ENCODE data around the gene NDN.
A peak's percentile ranks its signal among the peaks of the same experiment; 100 is the strongest.
"Not testable (repeated sequence)": the region's sequence is repeated elsewhere in the genome, so short reads cannot be mapped to it uniquely, and the experiment has no call there.

Gene NDN, protein sequence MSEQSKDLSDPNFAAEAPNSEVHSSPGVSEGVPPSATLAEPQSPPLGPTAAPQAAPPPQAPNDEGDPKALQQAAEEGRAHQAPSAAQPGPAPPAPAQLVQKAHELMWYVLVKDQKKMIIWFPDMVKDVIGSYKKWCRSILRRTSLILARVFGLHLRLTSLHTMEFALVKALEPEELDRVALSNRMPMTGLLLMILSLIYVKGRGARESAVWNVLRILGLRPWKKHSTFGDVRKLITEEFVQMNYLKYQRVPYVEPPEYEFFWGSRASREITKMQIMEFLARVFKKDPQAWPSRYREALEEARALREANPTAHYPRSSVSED

DNA sequence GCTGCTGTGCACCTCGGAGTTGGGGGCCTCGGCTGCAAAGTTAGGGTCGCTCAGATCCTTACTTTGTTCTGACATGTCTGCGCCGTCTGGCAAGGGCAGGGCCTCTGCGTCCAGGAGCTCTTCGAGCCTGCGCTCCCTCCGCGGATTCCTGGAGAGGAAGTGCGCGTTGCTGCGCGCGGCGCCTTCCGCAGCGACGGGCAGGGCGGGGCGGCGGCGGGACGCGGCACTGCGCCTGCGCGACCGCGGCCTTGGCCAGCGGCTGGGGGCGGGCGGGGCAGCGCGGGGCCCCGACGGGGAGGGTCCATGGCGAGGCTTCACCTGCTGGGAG, at the start of gene NDN:
Gene NDN (minus strand): TSS at position 163 of the 328 bp plus-strand sequence. CDS start 88 bp downstream, at position 75.
- no peak for DNase-seq (ENCODE audit: low read depth)

DNA sequence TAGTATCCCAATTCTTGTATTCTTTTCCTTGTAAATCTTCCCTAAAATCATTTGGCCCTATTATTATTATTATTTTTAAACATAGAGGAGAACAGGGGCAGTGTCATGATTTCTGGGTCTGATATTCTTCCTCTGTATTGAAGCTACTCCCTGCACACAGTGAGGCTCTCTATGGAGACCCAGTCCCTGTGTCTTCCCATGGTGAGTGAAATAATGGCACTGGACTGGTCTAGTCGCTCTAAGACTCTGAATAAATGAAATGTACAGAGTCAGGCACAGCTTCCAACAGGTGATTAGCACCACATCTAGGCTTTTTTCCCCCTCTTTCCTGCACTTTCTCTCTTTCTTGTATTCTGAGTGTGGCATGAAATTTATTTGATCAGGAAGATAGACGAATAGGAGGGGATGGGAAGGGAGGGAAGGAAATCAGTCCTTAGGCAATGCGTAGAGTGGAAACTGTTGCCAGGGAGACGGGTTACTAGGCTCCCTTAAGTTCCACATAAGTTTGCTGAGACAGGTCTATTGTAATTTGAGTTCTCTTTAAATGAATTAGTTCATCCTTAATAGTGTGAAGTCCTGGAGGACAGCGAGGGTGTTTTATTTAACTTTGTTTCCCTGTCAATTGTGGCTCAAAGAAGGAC, 49.0 kb upstream of the NDN start:
- DNase-seq (ENCODE audit: low read depth), result no peak

DNA sequence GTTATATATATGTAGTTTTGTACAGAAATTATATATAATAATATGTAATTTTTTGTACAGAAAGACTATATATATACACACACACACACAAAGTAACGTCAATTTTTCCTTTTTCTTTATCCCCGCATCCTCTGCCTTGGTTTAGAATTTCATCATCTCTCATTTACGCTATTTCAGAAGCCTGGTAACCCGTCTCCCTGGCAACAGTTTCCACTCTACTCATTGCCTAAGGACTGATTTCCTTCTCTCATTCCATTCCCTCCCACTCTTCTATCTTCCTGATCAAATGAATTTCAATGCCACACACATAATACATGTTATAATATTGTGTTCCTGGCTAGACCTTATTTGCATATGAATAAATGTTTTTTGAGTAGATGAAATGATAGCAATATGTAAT, 47.8 kb upstream of the NDN start:
- DNase-seq (ENCODE audit: low read depth), result no peak

DNA sequence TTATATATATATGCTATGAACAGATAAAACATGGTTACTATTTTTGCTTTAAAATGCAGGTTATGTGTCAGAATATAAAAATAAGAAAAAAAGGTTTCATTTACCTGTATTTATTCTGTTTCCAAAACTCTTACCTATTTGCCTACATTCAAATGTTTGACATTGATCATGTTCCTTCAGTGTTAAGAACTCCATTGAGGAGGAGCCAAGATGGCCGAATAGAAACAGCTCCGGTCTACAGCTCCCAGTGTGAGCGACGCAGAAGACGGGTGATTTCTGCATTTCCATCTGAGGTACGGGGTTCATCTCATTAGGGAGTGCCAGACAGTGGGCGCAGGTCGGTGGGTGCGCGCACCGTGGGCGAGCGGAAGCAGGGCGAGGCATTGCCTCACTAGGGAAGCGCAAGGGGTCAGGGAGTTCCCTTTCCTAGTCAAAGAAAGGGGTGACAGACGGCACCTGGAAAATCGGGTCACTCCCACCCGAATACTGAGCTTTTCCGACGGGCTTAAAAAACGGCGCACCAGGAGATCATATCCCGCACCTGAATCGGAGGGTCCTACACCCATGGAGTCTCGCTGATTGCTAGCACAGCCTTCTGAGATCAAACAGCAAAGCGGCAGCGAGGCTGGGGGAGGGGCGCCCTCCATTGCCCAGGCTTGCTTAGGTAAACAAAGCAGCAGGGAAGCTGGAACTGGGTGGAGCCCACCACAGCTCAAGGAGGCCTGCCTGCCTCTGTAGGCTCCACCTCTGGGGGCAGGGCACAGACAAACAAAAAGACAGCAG, 27.0 kb upstream of the NDN start:
- DNase-seq (ENCODE audit: low read depth), result not testable (repeated sequence)

DNA sequence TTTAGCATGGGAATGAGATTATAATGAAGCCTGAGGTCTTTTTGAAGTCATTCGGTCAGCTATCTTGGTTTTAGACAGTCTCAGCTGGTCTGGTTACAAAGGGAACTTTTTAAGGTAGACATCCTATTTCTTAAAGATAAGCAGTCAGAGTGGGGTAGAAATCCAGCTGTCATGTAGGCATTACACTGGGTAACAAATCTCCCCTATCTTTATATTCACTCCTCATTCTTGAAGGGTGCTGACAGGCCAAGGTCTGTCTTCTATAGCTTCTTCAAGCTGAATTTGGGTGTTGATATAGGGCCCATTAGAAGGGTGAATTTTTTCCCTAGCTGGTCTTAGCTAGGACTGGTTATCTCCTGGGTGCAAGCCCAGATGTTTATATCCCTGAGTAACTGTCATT, 21.2 kb upstream of the NDN start:
- no peak for DNase-seq (ENCODE audit: low read depth)

DNA sequence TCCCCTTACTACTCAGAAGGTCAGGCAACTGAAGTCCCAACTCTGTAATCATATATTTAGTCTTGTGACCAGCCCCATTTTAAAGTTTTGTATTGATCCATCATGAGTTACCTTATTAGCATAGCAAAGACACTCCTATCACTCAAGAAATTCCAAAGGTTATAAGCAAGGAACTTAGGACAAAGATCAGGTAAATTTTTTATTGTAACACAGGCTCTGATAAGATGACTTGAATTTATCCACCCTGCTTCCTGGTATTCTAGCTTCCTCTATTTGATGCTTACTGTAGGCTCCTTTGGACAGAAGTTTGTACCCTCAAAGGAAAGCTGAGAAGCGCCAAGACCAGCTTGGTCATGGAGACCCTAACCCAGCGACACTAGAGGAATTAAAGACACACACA, 8.2 kb upstream of the NDN start:
- DNase-seq (ENCODE audit: low read depth), result no peak

DNA sequence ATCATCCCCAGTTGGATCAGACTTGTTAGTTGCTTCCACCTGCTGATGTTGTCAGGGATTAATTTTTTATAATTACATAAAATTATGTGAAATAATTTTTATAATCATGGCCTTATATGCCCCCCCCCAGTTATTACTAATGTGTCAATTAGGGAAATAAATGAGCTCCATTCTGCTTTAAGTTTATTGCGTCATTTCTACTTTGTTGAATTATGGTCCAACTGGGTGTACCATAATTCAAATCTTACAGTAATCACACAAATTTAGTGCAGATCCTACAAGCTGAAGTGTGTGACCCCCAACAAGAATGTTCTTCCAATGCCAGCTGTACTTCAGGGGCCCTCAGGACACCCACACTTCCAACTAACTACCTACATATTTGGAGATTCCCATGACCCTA, 7.5 kb upstream of the NDN start:
- no peak for DNase-seq (ENCODE audit: low read depth)

DNA sequence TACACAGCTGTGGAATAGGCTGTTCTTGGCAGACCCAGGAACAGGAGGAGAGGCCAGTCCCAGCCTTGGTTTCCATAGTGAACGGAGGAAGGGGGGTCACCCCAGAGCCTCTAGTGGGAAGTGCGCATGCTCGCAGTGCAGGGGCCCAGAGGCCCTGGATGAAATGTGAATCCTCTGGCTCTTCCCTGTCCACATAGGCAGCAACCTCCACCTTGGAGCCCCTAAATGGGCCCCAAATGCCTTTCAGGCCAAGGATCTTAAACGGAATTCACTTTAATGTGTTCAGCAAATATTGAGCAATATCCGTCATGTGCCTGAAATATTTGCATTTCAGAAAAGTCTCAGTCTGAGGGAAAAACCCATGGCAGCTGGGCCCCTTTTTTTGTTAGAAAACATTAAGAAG, 3.3 kb upstream of the NDN start:
- DNase-seq (ENCODE audit: low read depth), result peak; percentile 4

DNA sequence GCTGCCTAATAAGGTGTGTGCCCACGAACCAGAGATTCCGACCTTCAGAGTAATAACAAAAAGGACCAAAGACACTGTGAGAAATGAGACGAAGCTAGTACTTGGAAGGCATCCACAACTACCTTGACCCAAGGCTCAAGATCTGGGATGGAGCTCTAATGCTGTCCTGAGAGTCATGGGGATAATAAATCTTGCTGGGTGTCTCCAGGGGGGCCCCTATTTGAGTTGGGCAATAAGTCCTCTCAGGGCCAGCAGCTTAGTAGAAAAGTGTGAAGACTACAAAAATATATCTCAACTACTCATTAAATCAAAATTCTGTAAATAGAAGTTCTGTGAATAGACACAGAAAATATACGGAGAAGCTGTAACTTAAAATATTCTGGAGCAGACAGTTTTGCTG, 2.9 kb upstream of the NDN start:
- DNase-seq (ENCODE audit: low read depth), result no peak

DNA sequence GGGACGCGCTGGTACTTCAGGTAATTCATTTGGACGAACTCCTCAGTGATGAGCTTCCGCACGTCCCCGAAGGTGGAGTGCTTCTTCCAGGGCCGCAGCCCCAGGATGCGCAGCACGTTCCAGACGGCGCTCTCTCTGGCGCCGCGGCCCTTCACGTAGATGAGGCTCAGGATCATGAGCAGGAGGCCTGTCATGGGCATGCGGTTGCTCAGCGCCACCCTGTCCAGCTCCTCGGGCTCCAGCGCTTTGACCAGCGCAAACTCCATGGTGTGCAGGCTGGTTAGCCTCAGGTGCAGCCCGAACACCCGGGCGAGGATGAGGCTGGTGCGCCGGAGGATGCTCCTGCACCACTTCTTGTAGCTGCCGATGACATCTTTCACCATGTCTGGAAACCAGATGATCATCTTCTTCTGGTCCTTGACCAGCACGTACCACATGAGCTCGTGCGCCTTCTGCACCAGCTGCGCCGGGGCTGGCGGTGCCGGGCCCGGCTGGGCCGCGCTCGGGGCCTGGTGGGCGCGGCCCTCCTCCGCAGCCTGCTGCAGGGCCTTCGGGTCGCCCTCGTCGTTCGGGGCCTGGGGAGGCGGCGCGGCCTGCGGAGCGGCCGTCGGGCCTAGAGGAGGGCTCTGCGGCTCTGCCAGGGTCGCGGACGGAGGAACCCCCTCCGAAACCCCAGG, 501 bp downstream of the NDN start:
- no peak for DNase-seq (ENCODE audit: low read depth)

DNA sequence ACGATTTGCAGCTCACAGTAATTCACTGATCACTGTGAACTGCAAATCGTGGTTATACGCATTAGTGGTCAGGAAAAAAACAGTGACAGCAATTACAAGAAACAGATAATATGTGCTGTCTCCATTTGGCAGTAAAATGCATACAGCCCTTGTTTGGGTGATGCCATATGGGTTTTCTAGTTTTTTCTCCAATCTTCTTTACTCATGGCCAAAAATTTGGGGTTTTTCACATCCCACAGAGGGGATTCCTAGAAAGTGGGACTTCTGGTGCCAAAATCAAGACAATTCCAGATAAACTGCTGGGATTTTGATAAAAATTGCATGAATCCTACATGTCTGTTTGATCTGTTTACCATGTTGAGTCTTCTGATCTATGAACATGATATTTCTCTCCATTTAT, 15.6 kb downstream of the NDN start:
- DNase-seq (ENCODE audit: low read depth), result no peak

DNA sequence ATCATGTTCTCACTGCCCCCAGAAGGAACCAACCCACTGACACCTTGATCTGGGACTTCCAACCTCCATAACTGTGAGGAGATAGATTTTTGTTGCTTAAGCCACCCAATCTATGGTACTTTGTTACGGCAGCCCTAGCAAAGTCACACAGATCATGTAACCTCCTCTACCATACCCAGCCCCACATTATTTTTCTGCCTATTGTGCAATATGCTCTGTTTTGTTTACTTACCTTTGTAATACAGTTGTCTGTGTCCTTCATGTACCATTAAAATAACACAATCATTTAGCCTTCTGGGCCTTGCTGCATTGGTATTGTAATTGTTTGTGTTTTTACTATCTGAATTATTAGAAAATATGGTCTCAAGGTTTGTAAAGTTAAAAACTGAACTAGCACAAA, 16.1 kb downstream of the NDN start:
- no peak for DNase-seq (ENCODE audit: low read depth)

DNA sequence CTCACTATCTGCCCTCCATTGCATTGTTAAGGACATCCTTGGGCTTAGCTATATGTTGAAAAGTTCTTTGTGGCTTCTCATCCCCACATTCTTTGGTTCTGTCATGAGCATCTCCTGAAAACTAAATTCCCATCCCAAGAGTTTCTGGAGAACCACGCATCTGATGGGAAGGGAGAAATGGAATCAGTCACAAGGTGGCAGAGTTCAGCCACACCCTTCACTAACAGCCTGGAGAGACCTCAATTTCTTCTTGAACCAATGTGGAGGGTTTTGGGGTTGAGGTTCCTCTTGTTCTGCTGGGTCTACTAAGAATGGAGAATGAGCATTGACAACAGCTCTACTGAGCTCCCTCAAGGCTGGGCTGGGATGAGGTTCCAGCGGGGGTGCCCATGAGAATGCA, 23.9 kb downstream of the NDN start:
- DNase-seq (ENCODE audit: low read depth), result no peak

DNA sequence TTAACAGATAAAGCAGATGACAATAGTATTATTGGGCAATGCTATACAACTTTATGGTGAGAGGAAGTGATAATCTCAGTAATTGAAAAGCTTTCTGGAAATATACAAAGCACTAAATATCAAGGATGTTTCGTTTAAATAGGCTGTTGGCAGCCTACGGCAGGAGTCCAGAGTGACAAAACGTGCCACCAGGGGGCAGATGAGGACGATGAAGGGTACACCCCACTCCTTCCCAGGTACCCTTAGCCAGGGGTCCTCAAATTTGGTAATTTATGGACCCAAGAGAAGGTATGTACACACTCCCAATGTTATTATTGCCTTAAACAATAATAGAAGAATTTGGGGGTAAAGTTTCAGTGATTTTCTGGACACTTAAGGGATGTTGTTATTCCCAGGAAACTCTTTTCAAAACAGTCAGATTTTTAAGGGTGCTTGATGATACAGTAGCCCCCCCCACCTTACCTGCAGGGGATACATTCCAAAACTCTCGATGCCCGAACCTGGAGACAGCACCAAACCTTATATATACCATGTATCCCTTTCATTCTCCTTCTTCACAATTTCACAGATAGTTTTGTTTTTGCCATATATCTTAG, 38.1 kb downstream of the NDN start:
- DNase-seq (ENCODE audit: low read depth), result no peak

DNA sequence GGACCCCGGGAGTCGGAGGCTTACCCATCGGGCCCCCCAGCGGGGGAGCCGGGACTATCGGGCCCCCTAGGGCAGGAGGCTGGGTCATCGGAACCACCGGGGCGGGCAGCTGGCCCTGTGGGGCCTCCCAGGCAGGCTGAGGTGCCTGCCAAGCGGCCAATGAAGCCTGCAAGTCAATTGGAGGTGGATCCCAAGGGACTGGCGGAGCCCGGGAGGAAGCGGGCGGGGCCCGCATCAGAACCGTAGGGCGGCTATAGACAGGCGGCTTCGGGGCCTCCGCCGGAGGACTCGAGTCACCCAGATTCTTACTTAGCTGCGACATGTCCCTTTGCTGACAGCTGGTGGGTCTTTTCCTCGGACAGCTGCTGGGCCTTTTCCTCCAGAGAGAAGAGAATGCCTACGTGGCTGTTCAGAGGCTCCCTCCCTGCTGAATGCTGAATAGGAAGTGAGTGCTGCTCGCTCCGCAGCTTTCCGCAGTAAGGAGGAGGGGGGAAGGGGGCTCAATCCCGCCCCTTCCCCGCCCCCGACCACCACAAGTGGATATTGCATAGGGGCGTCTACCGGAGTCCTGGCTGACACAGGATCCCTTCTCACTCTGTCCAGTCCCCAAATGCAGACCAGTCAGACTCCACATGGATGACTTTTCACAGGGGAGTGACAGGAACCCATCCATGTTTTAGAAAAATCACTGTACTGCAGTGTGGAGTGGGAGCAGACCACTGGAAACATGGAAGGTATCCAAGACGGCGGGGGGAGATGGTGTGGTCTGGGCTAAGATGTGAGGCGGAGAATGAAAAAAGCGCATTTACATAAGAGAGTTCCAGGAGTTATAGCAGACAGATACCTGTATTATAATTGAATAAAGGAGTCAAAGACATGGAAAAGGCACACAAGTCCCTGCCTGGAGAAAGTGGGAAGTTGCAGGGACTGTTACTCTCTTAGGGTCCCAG, 39.4 kb downstream of the NDN start, which contains the start of gene MAGEL2:
Gene MAGEL2 (minus strand): TSS at position 447 of the 950 bp plus-strand sequence. CDS start 125 bp downstream, at position 322.
- no peak for DNase-seq (ENCODE audit: low read depth)

DNA sequence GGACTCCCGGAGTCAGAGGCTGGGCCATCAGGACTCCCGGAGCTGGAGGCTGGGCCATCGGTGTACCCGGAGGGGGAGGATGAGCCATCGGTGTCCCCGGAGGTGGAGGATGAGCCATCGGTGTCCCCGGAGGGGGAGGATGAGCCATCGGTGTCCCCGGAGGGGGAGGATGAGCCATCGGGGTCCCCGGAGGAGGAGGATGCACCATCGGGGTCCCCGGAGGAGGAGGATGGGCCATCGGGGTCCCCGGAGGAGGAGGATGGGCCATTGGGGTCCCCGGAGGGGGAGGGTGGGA, 40.2 kb downstream of the NDN start:
- no peak for DNase-seq (ENCODE audit: low read depth)

DNA sequence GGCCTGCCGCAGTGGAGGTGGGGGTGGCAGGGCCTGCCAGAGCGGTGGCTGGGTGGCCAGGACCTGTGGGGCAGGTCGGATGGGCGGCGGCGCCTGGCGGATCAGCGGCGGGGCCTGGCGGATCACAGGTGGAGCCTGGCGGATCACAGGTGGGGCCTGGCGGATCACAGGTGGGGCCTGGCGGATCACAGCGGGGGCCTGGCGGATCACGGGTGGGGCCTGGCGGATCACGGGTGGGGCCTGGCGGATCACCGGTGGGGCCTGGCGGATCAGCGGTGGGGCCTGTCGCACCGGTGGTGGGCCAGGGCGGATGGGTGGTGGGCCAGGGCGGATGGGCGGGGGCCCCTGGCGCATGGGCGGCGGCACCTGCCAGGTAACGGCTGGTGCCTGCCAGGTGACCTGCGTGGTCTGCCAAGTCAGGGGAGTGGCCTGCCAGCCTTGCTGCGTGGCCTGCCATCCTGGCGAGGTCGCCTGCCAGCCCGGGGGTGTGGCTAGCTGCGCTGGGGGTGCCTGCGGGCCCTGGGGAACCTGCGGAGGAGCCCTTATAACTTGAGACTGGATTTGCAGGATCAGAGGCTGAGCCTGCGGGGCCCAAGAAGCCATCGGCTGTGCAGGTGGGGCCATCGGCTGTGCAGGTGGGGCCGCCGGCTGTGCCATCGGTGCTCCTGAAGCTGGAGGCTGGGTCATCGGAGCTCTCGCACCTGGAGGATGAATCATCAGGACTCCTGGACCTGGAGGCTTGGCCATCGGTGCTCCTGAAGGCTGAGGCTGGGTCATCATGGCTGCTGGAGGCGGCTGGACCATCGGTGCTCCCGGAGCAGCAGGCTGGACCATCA, 40.7 kb downstream of the NDN start:
- no peak for DNase-seq (ENCODE audit: low read depth)

DNA sequence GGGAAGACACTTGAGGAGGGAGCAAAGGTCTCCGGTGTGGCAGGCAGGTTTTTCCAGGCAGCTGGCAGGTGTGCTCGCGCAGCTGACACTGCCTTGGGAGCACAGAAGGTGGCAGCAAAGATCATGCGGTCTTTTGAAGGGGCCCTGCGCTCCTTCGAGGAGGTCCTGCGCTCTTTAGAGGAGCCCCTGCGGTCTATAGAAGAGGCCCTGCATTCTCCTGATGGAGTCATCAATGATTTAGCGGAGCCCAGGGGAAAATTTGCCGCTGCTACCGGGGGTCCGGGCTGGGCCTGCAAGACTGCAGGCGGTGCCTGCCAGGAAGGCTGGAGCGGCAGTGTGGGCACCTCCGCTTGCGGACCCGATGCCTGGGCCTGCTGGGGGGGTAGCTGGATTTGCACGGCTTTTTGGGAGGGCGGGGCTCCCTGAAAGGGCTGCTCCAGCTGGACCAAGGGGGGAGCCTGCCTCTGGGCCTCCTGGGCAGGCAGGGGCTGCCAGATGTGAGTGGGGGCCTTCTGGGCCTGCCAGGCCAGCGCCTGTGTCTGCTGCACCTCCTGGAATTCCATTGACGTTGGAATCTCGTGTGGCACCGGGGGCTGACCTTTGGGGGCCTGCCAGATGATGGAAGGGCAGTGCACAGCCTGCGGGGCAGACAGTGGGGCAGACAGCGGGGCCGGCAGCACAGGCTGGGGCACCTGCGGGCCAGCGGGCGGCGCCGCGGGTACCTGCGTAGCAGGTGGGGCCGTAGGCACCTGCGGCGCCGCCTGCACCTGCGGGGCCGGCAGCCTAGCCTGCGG, 41.5 kb downstream of the NDN start:
- no peak for DNase-seq (ENCODE audit: low read depth)

DNA sequence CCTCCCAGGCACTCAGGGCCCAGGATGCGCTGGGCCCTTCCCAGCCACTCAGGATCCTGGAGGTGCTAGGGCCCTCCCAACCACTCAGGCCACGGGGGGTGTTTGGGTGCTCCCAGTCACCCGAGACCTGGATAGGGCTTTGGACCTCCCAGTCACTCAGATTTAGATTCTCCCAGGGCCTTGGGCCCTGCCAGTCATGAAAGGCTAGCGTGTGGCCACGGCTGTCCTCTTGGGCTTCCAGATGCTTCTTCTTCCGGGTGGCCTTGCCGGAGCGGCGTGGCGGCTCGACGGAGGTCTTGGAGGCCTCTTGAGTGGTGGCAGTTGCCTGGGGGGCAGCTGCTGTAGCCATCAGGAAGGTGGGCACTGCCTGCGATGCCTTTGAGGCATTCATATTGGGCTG, 42.3 kb downstream of the NDN start:
- no peak for DNase-seq (ENCODE audit: low read depth)
